ENCODE results near the gene ATMIN. TPM values are rescaled to one million over a fixed set of nuclear protein-coding genes. Genes with fewer than 3 reads are reported as not detected.
A peak's percentile ranks its signal among the peaks of the same experiment; 100 is the strongest.

The ATMIN gene
- total and polyA plus RNA-seq, 2 experiments from 2014 or later, result 22.0 to 60.5 TPM

DNA sequence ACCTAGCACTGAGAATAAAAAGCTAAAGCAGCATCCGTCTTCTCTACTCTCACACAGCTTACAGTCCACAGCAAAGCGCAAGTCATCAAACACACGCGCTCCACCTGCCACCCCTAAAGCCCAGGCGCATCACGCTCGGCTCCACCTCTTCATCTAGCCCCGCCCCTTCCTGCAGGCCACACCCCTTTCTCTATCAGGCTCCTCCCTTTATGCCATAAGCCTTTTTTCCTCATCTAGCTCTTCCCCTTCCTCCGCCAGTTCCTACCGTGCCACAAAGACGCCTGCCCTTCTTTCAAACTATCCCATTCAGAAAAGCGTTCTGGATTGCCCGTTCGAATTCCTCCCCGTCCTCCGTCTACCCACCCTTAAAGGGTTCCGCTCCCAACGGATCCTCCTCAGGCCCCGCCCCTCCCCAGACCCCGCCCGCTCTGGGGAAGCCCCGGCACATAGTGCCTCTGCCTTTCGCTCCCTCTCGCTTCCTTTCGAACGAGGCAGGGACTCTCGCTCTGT lies 41.0 kb downstream of the ATMIN start:
- Histone ChIP-seq H3K4me1 (ENCODE audit: insufficient read depth) (peaks cover 19% of the 10 kb centered on the region), H3K27ac (ENCODE audit: low read depth) (peak overlapping the region; percentile 82), H3K4me2 (peak overlapping the region; percentile 91), H3K9me2 (ENCODE audit: insufficient read depth) (no peaks in the 10 kb centered on the region), H4K20me1 (replicated peaks; ENCODE audit: insufficient read depth) (no peaks in the 10 kb centered on the region), H3K27me3 (ENCODE audit: insufficient read depth) (no peaks in the 10 kb centered on the region), H2AFZ (peak overlapping the region; percentile 96), H3K4me3 (peak overlapping the region; percentile 89), H3K79me2 (replicated peaks; ENCODE audit: insufficient read depth) (no peaks in the 10 kb centered on the region), H3F3A (replicated peaks; ENCODE audit: low read depth) (no peaks in the 10 kb centered on the region), H3K36me3 (ENCODE audit: insufficient read depth) (no peaks in the 10 kb centered on the region)
- Mint-ChIP-seq H3K4me3 (no peak overlapping the region), H3K27ac (no peak overlapping the region), H3K4me1 (peaks cover 7% of the 10 kb centered on the region; the same call in 2 of the 3 replicates), H3K36me3 (ENCODE audit: low read depth) (peaks cover 4% of the 10 kb centered on the region), H3K9me3 (no peaks in the 10 kb centered on the region), H3K27me3 (ENCODE audit: insufficient read depth, low read depth, poor library complexity) (peaks cover 6% of the 10 kb centered on the region)
- TF ChIP-seq ZNF114 (CRISPR knock-in tag; IDR thresholded peaks at IDR 0.05) (no peak), EZH2 (IDR thresholded peaks at IDR 0.05; ENCODE audit: low read depth, unreplicated experiment) (no peak), CREB1 (CRISPR knock-in tag; IDR thresholded peaks at IDR 0.05; ENCODE audit: low read depth) (peak; percentile 4; the same call in 1 of the 2 replicates), ETS1 (IDR thresholded peaks at IDR 0.05) (no peak), STAT1 (IDR thresholded peaks at IDR 0.05; ENCODE audit: unreplicated experiment) (no peak), POLR2AphosphoS5 (IDR thresholded peaks at IDR 0.05; ENCODE audit: low read depth) (peak; percentile 48)
- TF ChIP-seq, protein P1, sequence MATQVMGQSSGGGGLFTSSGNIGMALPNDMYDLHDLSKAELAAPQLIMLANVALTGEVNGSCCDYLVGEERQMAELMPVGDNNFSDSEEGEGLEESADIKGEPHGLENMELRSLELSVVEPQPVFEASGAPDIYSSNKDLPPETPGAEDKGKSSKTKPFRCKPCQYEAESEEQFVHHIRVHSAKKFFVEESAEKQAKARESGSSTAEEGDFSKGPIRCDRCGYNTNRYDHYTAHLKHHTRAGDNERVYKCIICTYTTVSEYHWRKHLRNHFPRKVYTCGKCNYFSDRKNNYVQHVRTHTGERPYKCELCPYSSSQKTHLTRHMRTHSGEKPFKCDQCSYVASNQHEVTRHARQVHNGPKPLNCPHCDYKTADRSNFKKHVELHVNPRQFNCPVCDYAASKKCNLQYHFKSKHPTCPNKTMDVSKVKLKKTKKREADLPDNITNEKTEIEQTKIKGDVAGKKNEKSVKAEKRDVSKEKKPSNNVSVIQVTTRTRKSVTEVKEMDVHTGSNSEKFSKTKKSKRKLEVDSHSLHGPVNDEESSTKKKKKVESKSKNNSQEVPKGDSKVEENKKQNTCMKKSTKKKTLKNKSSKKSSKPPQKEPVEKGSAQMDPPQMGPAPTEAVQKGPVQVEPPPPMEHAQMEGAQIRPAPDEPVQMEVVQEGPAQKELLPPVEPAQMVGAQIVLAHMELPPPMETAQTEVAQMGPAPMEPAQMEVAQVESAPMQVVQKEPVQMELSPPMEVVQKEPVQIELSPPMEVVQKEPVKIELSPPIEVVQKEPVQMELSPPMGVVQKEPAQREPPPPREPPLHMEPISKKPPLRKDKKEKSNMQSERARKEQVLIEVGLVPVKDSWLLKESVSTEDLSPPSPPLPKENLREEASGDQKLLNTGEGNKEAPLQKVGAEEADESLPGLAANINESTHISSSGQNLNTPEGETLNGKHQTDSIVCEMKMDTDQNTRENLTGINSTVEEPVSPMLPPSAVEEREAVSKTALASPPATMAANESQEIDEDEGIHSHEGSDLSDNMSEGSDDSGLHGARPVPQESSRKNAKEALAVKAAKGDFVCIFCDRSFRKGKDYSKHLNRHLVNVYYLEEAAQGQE (IDR thresholded peaks at IDR 0.05; ENCODE audit: unreplicated experiment), result no peak
- TF ChIP-seq, protein P2, sequence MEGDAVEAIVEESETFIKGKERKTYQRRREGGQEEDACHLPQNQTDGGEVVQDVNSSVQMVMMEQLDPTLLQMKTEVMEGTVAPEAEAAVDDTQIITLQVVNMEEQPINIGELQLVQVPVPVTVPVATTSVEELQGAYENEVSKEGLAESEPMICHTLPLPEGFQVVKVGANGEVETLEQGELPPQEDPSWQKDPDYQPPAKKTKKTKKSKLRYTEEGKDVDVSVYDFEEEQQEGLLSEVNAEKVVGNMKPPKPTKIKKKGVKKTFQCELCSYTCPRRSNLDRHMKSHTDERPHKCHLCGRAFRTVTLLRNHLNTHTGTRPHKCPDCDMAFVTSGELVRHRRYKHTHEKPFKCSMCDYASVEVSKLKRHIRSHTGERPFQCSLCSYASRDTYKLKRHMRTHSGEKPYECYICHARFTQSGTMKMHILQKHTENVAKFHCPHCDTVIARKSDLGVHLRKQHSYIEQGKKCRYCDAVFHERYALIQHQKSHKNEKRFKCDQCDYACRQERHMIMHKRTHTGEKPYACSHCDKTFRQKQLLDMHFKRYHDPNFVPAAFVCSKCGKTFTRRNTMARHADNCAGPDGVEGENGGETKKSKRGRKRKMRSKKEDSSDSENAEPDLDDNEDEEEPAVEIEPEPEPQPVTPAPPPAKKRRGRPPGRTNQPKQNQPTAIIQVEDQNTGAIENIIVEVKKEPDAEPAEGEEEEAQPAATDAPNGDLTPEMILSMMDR (conservative IDR thresholded peaks at IDR 0.05; ENCODE audit: low read depth in 2 of 2), result no peak
- DNase-seq (ENCODE audit: low spot score), result peak; percentile 88
- peak; percentile 84 for ATAC-seq
